ENCODE measurements around the gene S1PR1. TPM values are rescaled to one million over a fixed set of nuclear protein-coding genes. Genes with fewer than 3 reads are reported as not detected.

S1PR1 gene
- total and polyA plus RNA-seq, 2 donors (not counting 3 experiments of a cell fraction or from before 2014, with no cell fraction given), result 137 to 387 TPM

DNA sequence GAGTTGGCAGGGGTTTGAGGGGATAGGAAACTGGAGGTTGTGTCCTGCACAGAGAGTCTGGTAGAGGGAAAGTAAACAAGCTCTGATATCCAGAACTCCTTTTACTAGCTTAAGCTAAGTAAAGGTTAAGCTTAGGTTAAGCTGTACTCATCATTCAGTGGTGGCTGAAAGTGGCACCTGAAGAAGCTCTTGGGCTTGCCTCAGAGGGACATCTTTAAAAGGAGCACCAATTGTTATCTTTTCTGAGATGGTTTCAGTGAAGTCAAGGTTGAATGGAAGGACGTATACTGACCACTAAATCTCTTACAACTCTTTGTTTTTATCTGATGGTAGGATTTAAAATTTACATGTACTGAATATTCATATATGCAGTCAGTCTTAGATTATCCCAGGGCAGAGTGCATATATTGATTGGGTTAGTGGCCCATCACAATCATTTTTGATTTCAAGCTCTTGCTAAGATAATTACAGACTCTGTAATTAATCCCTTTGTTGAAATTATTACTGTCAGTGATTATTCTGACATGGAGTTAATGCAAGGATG lies 43.3 kb downstream of the S1PR1 start:
- H3K9ac ChIP-seq (replicated peaks; ENCODE audit: extremely low read depth, insufficient read depth, low read length), result no peak overlapping the region
- no TSS peak for BruUV-seq (replicated peaks)
- no peaks in the 10 kb centered on the region for H3K79me2 ChIP-seq (ENCODE audit: control insufficient read depth, insufficient read depth, low read length)
- H3K4me2 ChIP-seq (ENCODE audit: insufficient read depth, low read length), result no peak overlapping the region
- H3K4me1 ChIP-seq (ENCODE audit: control insufficient read depth, extremely low read depth, insufficient read depth, low read length), result peaks cover 14% of the 10 kb centered on the region
- DNase-seq (ENCODE audit: low read depth, low spot score) (no peak), FAIRE-seq (no peak)
- H3K4me3 ChIP-seq (replicated peaks in 1 of 3; ENCODE audit: insufficient read depth in 1 of 3, low read depth in 1 of 3, low read length in 3 of 3), result no peak overlapping the region
- ChIA-PET POLR2A (no interaction called here), CTCF (interaction anchor here (0.9 to 3.5 kb wide), 4 partner anchors 8 to 42 kb away, joined by 3 to 27 read pairs (median 3); no protein-coding TSS in a partner anchor)
- intact Hi-C loops (cut with micrococcal nuclease) (no loop called here), dilution Hi-C loops (cut with MboI; ENCODE audit: extremely low pct_ligation_motif_present, low sequenced_read_pairs) (no loop called here)
- no peaks in the 10 kb centered on the region for H3K9me3 ChIP-seq (replicated peaks; ENCODE audit: control insufficient read depth, insufficient read depth, low read length)
- no peaks in the 10 kb centered on the region for H4K20me1 ChIP-seq (replicated peaks; ENCODE audit: control insufficient read depth, extremely low read depth, insufficient read depth, low read length)
- TF ChIP-seq EZH2 (IDR thresholded peaks at IDR 0.05; ENCODE audit: borderline replicate concordance, low read depth, low read length, severe bottlenecking) (no peak), FOS (IDR thresholded peaks at IDR 0.05; ENCODE audit: borderline replicate concordance, insufficient read depth, low read length) (no peak), GATA2 (IDR thresholded peaks at IDR 0.05; ENCODE audit: insufficient read depth, insufficient read length, low read depth, low read length) (no peak)
- H2AFZ ChIP-seq (ENCODE audit: low read depth, low read length), result no peak overlapping the region
- H3K9me1 ChIP-seq (replicated peaks; ENCODE audit: control insufficient read depth, extremely low read depth, insufficient read depth, low read length), result no peaks in the 10 kb centered on the region
- H3K36me3 ChIP-seq (ENCODE audit: control insufficient read depth in 2 of 2, extremely low read depth in 1 of 2, insufficient read depth in 2 of 2, low read length in 2 of 2), result no peaks in the 10 kb centered on the region
- H3K27ac ChIP-seq (ENCODE audit: insufficient read depth, low read depth, low read length), result no peak overlapping the region
- H3K27me3 ChIP-seq (ENCODE audit: control insufficient read depth in 2 of 2, insufficient read depth in 2 of 2, low read length in 2 of 2), result no peaks in the 10 kb centered on the region

DNA sequence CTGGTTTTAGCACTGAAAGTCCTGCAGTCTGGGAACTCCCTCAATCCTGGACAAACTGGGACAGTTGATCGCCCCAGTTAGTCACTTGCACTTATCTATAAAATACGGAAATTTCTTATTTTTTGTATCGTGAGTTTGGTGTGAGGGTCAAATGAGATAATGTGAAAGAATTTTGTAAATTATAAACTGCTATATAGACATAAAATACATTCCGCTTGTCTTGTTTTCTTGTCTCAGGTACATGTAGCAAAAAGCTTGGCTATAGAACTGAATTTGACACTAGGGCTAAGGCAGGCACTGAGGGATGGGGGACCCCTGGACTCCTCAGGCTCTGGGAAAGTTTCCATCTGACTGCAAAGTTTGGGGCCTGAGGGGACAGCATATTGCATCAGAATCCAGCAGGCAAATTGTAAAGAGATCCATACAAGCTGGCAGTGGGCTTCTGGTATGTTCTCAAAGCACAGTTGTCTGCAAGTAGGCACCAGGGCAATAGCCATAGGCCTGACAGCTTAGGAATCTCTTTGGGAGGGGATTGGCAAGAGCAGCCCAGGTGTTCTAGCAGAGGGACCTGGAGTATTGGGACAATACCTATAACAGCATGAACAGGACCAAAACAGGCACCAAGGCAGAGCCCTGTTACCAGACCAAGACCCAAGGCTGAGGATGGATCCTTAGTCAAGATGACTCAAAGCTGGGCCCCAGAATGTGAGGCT lies 44.3 kb downstream of the S1PR1 start:
- H3K4me3 ChIP-seq (replicated peaks in 1 of 3; ENCODE audit: insufficient read depth in 1 of 3, low read depth in 1 of 3, low read length in 3 of 3), result no peak overlapping the region
- TF ChIP-seq, protein P1, sequence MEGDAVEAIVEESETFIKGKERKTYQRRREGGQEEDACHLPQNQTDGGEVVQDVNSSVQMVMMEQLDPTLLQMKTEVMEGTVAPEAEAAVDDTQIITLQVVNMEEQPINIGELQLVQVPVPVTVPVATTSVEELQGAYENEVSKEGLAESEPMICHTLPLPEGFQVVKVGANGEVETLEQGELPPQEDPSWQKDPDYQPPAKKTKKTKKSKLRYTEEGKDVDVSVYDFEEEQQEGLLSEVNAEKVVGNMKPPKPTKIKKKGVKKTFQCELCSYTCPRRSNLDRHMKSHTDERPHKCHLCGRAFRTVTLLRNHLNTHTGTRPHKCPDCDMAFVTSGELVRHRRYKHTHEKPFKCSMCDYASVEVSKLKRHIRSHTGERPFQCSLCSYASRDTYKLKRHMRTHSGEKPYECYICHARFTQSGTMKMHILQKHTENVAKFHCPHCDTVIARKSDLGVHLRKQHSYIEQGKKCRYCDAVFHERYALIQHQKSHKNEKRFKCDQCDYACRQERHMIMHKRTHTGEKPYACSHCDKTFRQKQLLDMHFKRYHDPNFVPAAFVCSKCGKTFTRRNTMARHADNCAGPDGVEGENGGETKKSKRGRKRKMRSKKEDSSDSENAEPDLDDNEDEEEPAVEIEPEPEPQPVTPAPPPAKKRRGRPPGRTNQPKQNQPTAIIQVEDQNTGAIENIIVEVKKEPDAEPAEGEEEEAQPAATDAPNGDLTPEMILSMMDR (IDR thresholded peaks at IDR 0.05; ENCODE audit: extremely low read depth in 1 of 2, insufficient read depth in 1 of 2, low read depth in 1 of 2, low read length in 2 of 2), result no peak
- no peak for TF ChIP-seq EZH2 (IDR thresholded peaks at IDR 0.05; ENCODE audit: borderline replicate concordance, low read depth, low read length, severe bottlenecking)
- TF ChIP-seq POLR2AphosphoS5 (IDR thresholded peaks at IDR 0.05; ENCODE audit: insufficient read depth, low read depth, low read length), result no peak
- TF ChIP-seq POLR2A (IDR thresholded peaks at IDR 0.05; ENCODE audit: low read depth, low read length), result no peak
- no peak for TF ChIP-seq JUN (IDR thresholded peaks at IDR 0.05; ENCODE audit: borderline replicate concordance, insufficient read depth, insufficient read length, low read depth)
- no peak for TF ChIP-seq GATA2 (IDR thresholded peaks at IDR 0.05; ENCODE audit: insufficient read depth, insufficient read length, low read depth, low read length)
- TF ChIP-seq MYC (IDR thresholded peaks at IDR 0.05; ENCODE audit: low read depth, low read length), result no peak
- TF ChIP-seq FOS (IDR thresholded peaks at IDR 0.05; ENCODE audit: borderline replicate concordance, insufficient read depth, low read length), result no peak
- TF ChIP-seq, protein P2, sequence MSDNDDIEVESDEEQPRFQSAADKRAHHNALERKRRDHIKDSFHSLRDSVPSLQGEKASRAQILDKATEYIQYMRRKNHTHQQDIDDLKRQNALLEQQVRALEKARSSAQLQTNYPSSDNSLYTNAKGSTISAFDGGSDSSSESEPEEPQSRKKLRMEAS (IDR thresholded peaks at IDR 0.05; ENCODE audit: insufficient read depth, insufficient read length), result no peak
- no peaks in the 10 kb centered on the region for H4K20me1 ChIP-seq (replicated peaks; ENCODE audit: control insufficient read depth, extremely low read depth, insufficient read depth, low read length)
- H3K4me2 ChIP-seq (ENCODE audit: insufficient read depth, low read length), result no peak overlapping the region
- H2AFZ ChIP-seq (ENCODE audit: low read depth, low read length), result no peak overlapping the region
- no peaks in the 10 kb centered on the region for H3K9me3 ChIP-seq (replicated peaks; ENCODE audit: control insufficient read depth, insufficient read depth, low read length)
- no peaks in the 10 kb centered on the region for H3K9me1 ChIP-seq (replicated peaks; ENCODE audit: control insufficient read depth, extremely low read depth, insufficient read depth, low read length)
- FAIRE-seq (no peak), DNase-seq (ENCODE audit: low read depth, low spot score) (no peak)
- dilution Hi-C loops (cut with MboI; ENCODE audit: extremely low pct_ligation_motif_present, low sequenced_read_pairs), result no loop called here
- POLR2A ChIA-PET, result no interaction called here
- intact Hi-C loops (cut with micrococcal nuclease), result no loop called here
- no peaks in the 10 kb centered on the region for H3K36me3 ChIP-seq (ENCODE audit: control insufficient read depth in 2 of 2, extremely low read depth in 1 of 2, insufficient read depth in 2 of 2, low read length in 2 of 2)
- H3K27me3 ChIP-seq (ENCODE audit: control insufficient read depth in 2 of 2, insufficient read depth in 2 of 2, low read length in 2 of 2), result no peaks in the 10 kb centered on the region
- H3K4me1 ChIP-seq (ENCODE audit: control insufficient read depth, extremely low read depth, insufficient read depth, low read length), result peaks cover 14% of the 10 kb centered on the region
- no peak overlapping the region for H3K27ac ChIP-seq (ENCODE audit: insufficient read depth, low read depth, low read length)
- H3K79me2 ChIP-seq (ENCODE audit: control insufficient read depth, insufficient read depth, low read length), result no peaks in the 10 kb centered on the region
- CTCF ChIA-PET, result interaction anchor here (1.0 to 3.5 kb wide), 2 partner anchors 7 to 19 kb away, joined by 3 to 27 read pairs; no protein-coding TSS in a partner anchor
- no peak overlapping the region for H3K9ac ChIP-seq (replicated peaks; ENCODE audit: extremely low read depth, insufficient read depth, low read length)
- BruUV-seq (replicated peaks), result no TSS peak

All from endothelial cell of umbilical vein (primary cell).